DND-41 (cell line): ENCODE measurements around the gene MMAB.

Source experiments
- ATAC-seq: fragments of 200-7000 bp; cut with Tn5 transposase; 3 replicates; pipeline ENCODE4 v1.9.1; 2021; ENCODE audit warnings: low read depth; ENCODE audit not compliant: insufficient read depth
- DNase-seq: peaks from one replicate; pipeline ENCODE4 v3.0.0-alpha.2; 2020
- H2AFZ ChIP-seq: 2 replicates; pipeline ENCODE4 v1.6.0; 2012; ENCODE audit warnings: low read depth, low read length
- H3K27ac ChIP-seq: 2 replicates; pipeline ENCODE4 v1.5.1; 2012; ENCODE audit warnings: low read length, inconsistent platforms
- H3K27me3 ChIP-seq: fragments of 200-600 bp; sonication (generic); 2 replicates; pipeline ENCODE4 v1.6.0; 2012; ENCODE audit warnings: low read length, mild to moderate bottlenecking, inconsistent platforms; ENCODE audit not compliant: insufficient read depth, poor library complexity
- H3K36me3 ChIP-seq: 2 replicates; pipeline ENCODE4 v1.5.1; 2012; ENCODE audit warnings: low read length, inconsistent platforms; ENCODE audit not compliant: insufficient read depth
- H3K4me1 ChIP-seq: 2 replicates; pipeline ENCODE4 v1.5.1; 2012; ENCODE audit warnings: mild to moderate bottlenecking, low read length; ENCODE audit not compliant: insufficient read depth
- H3K4me2 ChIP-seq: 2 replicates; pipeline ENCODE4 v1.6.0; 2012; ENCODE audit warnings: mild to moderate bottlenecking, moderate library complexity, low read length, inconsistent platforms; ENCODE audit not compliant: insufficient read depth
- H3K4me3 ChIP-seq, 2 experiments: fragments of 200-600 bp in 1 of 2; shearing (Covaris generic) in 1 of 2; 2 replicates each; pipeline ENCODE4 v1.5.1; 2012 to 2016; ENCODE audit warnings: inconsistent platforms in 2 of 2, low read length in 2 of 2, mild to moderate bottlenecking in 2 of 2, low read depth in 1 of 2, moderate library complexity in 1 of 2
- H3K79me2 ChIP-seq: 2 replicates; pipeline ENCODE4 v1.6.0; 2012; ENCODE audit warnings: low read length, inconsistent platforms; ENCODE audit not compliant: insufficient read depth
- H3K9ac ChIP-seq: 2 replicates; pipeline ENCODE4 v1.6.0; 2012; ENCODE audit warnings: low read depth, mild to moderate bottlenecking, inconsistent platforms, low read length, moderate library complexity
- H3K9me3 ChIP-seq: 2 replicates; pipeline ENCODE4 v1.5.1; 2012; ENCODE audit warnings: low read length, moderate library complexity, mild to moderate bottlenecking, inconsistent platforms; ENCODE audit not compliant: insufficient read depth, severe bottlenecking
- H4K20me1 ChIP-seq: 2 replicates; pipeline ENCODE4 v1.6.0; 2012; ENCODE audit warnings: low read length; ENCODE audit not compliant: insufficient read depth
- EZH2 ChIP-seq: IDR thresholded peaks from 3 replicates; pipeline ENCODE4 v1.6.1; 2012; ENCODE audit warnings: borderline replicate concordance, low read depth, mild to moderate bottlenecking, moderate library complexity, low read length, inconsistent platforms; ENCODE audit not compliant: severe bottlenecking
- TF ChIP-seq, protein P1 (sequence below): IDR thresholded peaks from 2 replicates; pipeline ENCODE4 v1.5.1; 2012; ENCODE audit warnings: borderline replicate concordance, low read length, moderate library complexity, mild to moderate bottlenecking; ENCODE audit not compliant: poor library complexity, severe bottlenecking; ENCODE audit errors: extremely low read depth

The MMAB gene

DNA sequence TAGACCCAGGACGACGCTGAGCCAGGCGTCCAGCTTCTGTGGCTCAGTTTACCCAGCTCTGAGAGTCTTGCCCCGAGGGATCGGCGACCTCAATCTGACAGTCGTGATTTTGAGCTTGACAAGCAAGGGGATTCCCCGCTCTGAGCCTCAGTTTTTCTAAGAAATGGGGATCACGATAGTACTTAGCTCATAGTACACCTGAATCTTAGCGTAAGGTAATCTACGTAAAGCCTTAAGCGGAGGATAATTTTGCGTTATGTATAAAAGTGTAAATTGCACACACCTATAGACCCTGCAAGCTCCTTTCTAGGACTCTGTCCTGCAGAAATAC is 575 bp upstream of the MMAB start:
- Histone ChIP-seq H3K4me1 (peaks cover 37% of the 10 kb centered on the region), H3K4me2 (peak overlapping the region; percentile 97), H3K27me3 (no peaks in the 10 kb centered on the region), H3K36me3 (peaks cover 58% of the 10 kb centered on the region), H3K9ac (peak overlapping the region; percentile 57), H2AFZ (peak overlapping the region; percentile 71), H3K27ac (peak overlapping the region; percentile 70), H3K4me3 (peak overlapping the region; percentile 41 to 99), H3K79me2 (peaks cover 32% of the 10 kb centered on the region), H3K9me3 (no peaks in the 10 kb centered on the region), H4K20me1 (0 out of 2 replicates have a peak, but pooled peaks cover 3% of the 10 kb centered on the region)
- ATAC-seq (no peak), DNase-seq (no peak)
- TF ChIP-seq EZH2 = no peak
- TF ChIP-seq, protein P1, sequence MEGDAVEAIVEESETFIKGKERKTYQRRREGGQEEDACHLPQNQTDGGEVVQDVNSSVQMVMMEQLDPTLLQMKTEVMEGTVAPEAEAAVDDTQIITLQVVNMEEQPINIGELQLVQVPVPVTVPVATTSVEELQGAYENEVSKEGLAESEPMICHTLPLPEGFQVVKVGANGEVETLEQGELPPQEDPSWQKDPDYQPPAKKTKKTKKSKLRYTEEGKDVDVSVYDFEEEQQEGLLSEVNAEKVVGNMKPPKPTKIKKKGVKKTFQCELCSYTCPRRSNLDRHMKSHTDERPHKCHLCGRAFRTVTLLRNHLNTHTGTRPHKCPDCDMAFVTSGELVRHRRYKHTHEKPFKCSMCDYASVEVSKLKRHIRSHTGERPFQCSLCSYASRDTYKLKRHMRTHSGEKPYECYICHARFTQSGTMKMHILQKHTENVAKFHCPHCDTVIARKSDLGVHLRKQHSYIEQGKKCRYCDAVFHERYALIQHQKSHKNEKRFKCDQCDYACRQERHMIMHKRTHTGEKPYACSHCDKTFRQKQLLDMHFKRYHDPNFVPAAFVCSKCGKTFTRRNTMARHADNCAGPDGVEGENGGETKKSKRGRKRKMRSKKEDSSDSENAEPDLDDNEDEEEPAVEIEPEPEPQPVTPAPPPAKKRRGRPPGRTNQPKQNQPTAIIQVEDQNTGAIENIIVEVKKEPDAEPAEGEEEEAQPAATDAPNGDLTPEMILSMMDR = no peak

GRCh38 chr12:109572506-109572845 is 828 bp downstream of the MMAB start:
- peaks cover 32% of the 10 kb centered on the region for H3K79me2 ChIP-seq
- ATAC-seq (no peak), DNase-seq (no peak)

GRCh38 chr12:109571773-109572505 is 1.4 kb downstream of the MMAB start:
- H3K9ac ChIP-seq = peak overlapping the region; percentile 89; the same call in 1 of the 2 replicates
- H3K9me3 ChIP-seq = no peaks in the 10 kb centered on the region
- H3K36me3 ChIP-seq = peaks cover 58% of the 10 kb centered on the region
- H2AFZ ChIP-seq = no peak overlapping the region
- peaks cover 32% of the 10 kb centered on the region for H3K79me2 ChIP-seq
- no peak for TF ChIP-seq EZH2
- TF ChIP-seq, protein P1 = no peak
- H4K20me1 ChIP-seq = no peaks in the 10 kb centered on the region
- H3K4me2 ChIP-seq = peak overlapping the region; percentile 97
- peak overlapping the region in 1 of 2 experiments; percentile 99; a peak in 1 of 4 replicates for H3K4me3 ChIP-seq
- H3K27me3 ChIP-seq = no peaks in the 10 kb centered on the region
- peaks cover 37% of the 10 kb centered on the region for H3K4me1 ChIP-seq
- ATAC-seq (no peak), DNase-seq (no peak)
- H3K27ac ChIP-seq = peak overlapping the region; percentile 3; the same call in 1 of the 2 replicates

More at GRCh38 chr12:109572506-109572845, 828 bp downstream of the MMAB start:
- H3K27ac ChIP-seq = peak overlapping the region; percentile 96
- TF ChIP-seq EZH2 = no peak
- TF ChIP-seq, protein P1 = no peak
- peak overlapping the region; percentile 58 to 99; a peak in 3 of 4 replicates for H3K4me3 ChIP-seq
- no peaks in the 10 kb centered on the region for H3K27me3 ChIP-seq
- H3K9ac ChIP-seq = peak overlapping the region; percentile 89
- peak overlapping the region; percentile 98 for H2AFZ ChIP-seq
- no peaks in the 10 kb centered on the region for H4K20me1 ChIP-seq
- H3K36me3 ChIP-seq = peaks cover 58% of the 10 kb centered on the region
- peak overlapping the region; percentile 97 for H3K4me2 ChIP-seq
- H3K9me3 ChIP-seq = no peaks in the 10 kb centered on the region
- peaks cover 37% of the 10 kb centered on the region for H3K4me1 ChIP-seq
